Tibial nerve (tissue), 4 donors: ENCODE data around the gene RNF213.

Experiments used
- CTCF ChIP-seq, 5 experiments: fragments of 200-600 bp in 3 of 5; fragments of 450-650 bp in 2 of 5; sonication (generic) in 3 of 5; IDR thresholded peaks; one replicate each; pipeline ENCODE4 v1.5.1; 2016 to 2019; ENCODE audit warnings: antibody characterized with exemption in 5 of 5, mild to moderate bottlenecking in 3 of 5, moderate library complexity in 2 of 5
- EP300 ChIP-seq, 2 donors: sonication (generic); formaldehyde crosslinking; IDR thresholded peaks; one replicate each; pipeline ENCODE4 v1.6.1; 2017; ENCODE audit warnings: antibody characterized with exemption in 2 of 2, mild to moderate bottlenecking in 1 of 2
- POLR2A ChIP-seq, 2 donors: fragments of 450-650 bp; IDR thresholded peaks; one replicate each; pipeline ENCODE4 v1.6.1; 2017; ENCODE audit warnings: antibody characterized with exemption in 2 of 2, mild to moderate bottlenecking in 2 of 2, moderate library complexity in 2 of 2

- TF ChIP-seq CTCF (IDR thresholded peaks at IDR 0.05) (no peak), POLR2A (IDR thresholded peaks at IDR 0.05) (no peak), EP300 (IDR thresholded peaks at IDR 0.05) (no peak)
These were observed 112.4 kb downstream of the RNF213 start for GRCh38 chr17:80372922-80373570.
